Measurements from ENCODE around the gene SMTN.

Gene SMTN

GRCh38 chr22:31090217-31091085, 9.3 kb downstream of the SMTN start:
- H3K79me2 ChIP-seq: no peaks in the 10 kb centered on the region
- H2AFZ ChIP-seq: no peak overlapping the region
- H3K4me3 ChIP-seq (ENCODE audit: low read depth, low read length): no peak overlapping the region
- no peaks in the 10 kb centered on the region for H3K27me3 ChIP-seq (ENCODE audit: control insufficient read depth, insufficient read depth, low read length)
- no peak overlapping the region for H3K4me2 ChIP-seq (ENCODE audit: low read length)
- H3K27ac ChIP-seq: no peak overlapping the region
- no peaks in the 10 kb centered on the region for H3K4me1 ChIP-seq
- H3K36me3 ChIP-seq (ENCODE audit: control insufficient read depth, insufficient read depth, low read length): no peaks in the 10 kb centered on the region
- no peak overlapping the region for H3K9ac ChIP-seq
- H3K9me3 ChIP-seq (ENCODE audit: control insufficient read depth, low read length): no peaks in the 10 kb centered on the region
- TF ChIP-seq CTCF (IDR thresholded peaks at IDR 0.05): no peak

DNA sequence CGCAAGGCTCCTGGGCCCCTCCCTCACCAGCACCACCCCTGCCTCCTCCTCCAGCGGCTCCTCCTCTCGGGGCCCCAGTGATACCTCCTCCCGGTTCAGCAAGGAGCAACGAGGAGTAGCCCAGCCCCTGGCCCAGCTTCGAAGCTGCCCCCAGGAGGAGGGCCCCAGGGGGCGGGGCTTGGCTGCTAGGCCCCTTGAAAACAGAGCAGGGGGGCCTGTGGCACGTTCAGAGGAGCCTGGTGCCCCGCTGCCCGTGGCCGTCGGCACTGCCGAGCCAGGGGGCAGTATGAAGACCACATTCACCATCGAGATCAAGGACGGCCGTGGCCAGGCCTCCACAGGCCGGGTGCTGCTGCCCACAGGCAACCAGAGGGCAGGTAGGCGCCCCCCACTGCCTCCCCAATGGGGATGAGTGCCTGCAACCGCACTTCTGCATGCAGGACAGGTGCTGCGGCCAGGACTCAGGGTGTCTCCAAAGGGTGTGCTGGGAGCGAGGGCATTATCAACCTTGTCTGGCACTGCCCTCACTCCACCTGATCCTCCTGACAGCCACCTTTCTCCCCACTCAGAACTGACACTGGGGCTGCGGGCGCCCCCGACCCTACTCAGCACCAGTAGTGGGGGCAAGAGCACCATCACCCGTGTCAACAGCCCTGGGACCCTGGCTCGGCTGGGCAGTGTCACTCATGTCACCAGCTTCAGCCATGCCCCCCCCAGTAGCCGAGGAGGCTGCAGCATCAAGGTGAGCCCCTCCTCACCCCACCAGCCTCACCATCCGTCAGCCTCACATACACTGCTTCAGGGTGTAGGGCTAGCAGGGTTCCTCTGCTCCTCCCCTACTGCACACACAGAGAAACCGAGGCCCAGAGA, 10.2 kb downstream of the SMTN start:
- Histone ChIP-seq H3K79me2 (no peaks in the 10 kb centered on the region), H3K4me2 (ENCODE audit: low read length) (no peak overlapping the region), H3K9me3 (ENCODE audit: control insufficient read depth, low read length) (no peaks in the 10 kb centered on the region), H3K36me3 (ENCODE audit: control insufficient read depth, insufficient read depth, low read length) (no peaks in the 10 kb centered on the region), H3K27ac (no peak overlapping the region), H3K4me3 (ENCODE audit: low read depth, low read length) (no peak overlapping the region), H3K27me3 (ENCODE audit: control insufficient read depth, insufficient read depth, low read length) (no peaks in the 10 kb centered on the region), H3K9ac (no peak overlapping the region), H3K4me1 (no peaks in the 10 kb centered on the region), H2AFZ (no peak overlapping the region)
- no peak for TF ChIP-seq CTCF (IDR thresholded peaks at IDR 0.05)

DNA sequence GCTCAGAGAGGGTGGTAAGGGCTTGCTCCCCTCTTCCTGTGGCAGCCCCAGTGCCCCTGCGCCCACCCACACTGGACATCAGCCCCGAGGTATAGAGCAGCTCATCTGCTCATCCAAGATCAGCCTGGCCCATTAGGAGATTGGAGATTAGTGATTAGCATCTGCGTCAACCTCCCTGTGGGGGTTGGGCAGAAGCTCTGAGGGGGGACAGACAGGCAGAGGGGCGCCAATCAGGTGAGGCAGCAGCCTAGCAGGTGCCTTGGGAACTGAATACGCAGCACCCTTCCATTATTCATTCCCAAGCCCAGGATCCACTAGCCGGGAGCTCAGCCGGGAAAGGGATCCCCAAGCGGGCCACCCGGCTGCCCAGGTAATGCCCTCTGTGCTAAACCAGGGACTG, 11.0 kb downstream of the SMTN start:
- H2AFZ ChIP-seq: no peak overlapping the region
- H3K9ac ChIP-seq: no peak overlapping the region
- no peaks in the 10 kb centered on the region for H3K27me3 ChIP-seq (ENCODE audit: control insufficient read depth, insufficient read depth, low read length)
- TF ChIP-seq CTCF (IDR thresholded peaks at IDR 0.05): no peak
- H3K4me3 ChIP-seq (ENCODE audit: low read depth, low read length): no peak overlapping the region
- no peaks in the 10 kb centered on the region for H3K9me3 ChIP-seq (ENCODE audit: control insufficient read depth, low read length)
- H3K4me2 ChIP-seq (ENCODE audit: low read length): no peak overlapping the region
- H3K27ac ChIP-seq: no peak overlapping the region
- H3K36me3 ChIP-seq (ENCODE audit: control insufficient read depth, insufficient read depth, low read length): no peaks in the 10 kb centered on the region
- H3K79me2 ChIP-seq: no peaks in the 10 kb centered on the region
- no peaks in the 10 kb centered on the region for H3K4me1 ChIP-seq

GRCh38 chr22:31093086-31093850, 12.2 kb downstream of the SMTN start:
- H3K4me3 ChIP-seq (ENCODE audit: low read depth, low read length): no peak overlapping the region
- H3K79me2 ChIP-seq: no peaks in the 10 kb centered on the region
- TF ChIP-seq CTCF (IDR thresholded peaks at IDR 0.05): no peak
- H2AFZ ChIP-seq: no peak overlapping the region
- no peaks in the 10 kb centered on the region for H3K9me3 ChIP-seq (ENCODE audit: control insufficient read depth, low read length)
- no peak overlapping the region for H3K9ac ChIP-seq
- no peaks in the 10 kb centered on the region for H3K4me1 ChIP-seq
- H3K4me2 ChIP-seq (ENCODE audit: low read length): no peak overlapping the region
- H3K27me3 ChIP-seq (ENCODE audit: control insufficient read depth, insufficient read depth, low read length): no peaks in the 10 kb centered on the region
- no peaks in the 10 kb centered on the region for H3K36me3 ChIP-seq (ENCODE audit: control insufficient read depth, insufficient read depth, low read length)
- H3K27ac ChIP-seq: no peak overlapping the region
